NAMALWA (cell line): ENCODE measurements around the gene CA10.

Source experiments
- DNase-seq: peaks from one replicate; pipeline ENCODE4 v3.0.0-alpha.2; 2015; ENCODE audit warnings: low spot score

CA10 gene

DNA sequence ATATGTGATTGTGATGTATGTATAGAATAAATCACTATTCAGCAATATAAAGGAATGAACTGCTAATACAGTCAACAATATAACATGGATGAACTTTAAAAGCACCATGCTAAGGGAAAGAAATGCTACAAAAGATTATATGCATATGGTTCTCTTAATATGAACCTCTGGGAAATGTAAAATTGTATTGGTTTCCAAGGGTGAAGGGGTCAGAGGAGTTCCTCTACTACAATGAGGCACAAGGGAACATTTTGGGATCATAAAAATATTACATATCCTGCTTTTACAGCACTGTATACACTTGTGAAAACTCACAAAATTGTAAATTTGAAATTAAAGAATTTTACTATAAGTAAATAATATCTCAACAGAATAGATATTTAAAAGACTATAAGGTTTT is 111.4 kb downstream of the CA10 start:
- DNase-seq, result no peak

DNA sequence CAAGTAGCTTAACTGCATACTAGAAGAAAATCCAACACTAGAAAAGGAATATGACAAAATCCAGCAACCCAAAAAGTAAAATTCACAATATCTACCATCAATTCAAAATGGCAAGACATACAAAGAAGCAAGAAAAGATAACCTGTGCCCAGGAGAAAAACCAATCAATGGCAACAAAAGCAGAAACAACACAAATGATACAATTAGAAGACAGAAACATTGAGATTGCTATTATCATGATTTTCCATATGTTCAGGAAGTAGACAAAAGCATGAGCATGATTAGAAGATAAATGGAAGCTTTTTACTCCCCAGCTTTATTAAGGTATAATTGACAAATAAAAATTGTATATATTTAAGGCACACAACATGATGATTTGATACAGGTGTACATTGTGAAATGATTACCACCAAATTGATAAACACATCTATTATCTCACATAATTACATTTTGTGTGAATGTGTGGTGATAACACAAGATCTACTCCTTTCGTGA is 117.3 kb downstream of the CA10 start:
- no peak for DNase-seq

DNA sequence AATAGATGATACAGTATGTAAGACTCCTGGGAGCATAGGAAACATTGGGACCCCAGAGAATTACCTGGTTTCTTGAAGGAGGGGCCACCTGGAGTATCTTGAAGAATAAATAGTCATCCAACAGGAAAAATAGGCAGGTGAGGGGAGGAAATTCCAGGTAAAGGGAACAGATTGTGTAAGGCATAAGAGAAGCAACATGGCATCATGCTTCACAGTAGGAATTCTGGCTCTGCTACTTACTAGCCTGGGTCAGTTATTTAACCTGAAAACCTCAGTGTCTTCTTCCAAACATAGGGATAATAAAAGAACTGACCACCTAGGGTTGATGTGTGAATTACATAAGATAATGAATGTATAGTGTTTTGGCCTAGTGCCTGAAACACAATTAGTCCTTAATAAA is 122.1 kb downstream of the CA10 start:
- DNase-seq, result no peak

DNA sequence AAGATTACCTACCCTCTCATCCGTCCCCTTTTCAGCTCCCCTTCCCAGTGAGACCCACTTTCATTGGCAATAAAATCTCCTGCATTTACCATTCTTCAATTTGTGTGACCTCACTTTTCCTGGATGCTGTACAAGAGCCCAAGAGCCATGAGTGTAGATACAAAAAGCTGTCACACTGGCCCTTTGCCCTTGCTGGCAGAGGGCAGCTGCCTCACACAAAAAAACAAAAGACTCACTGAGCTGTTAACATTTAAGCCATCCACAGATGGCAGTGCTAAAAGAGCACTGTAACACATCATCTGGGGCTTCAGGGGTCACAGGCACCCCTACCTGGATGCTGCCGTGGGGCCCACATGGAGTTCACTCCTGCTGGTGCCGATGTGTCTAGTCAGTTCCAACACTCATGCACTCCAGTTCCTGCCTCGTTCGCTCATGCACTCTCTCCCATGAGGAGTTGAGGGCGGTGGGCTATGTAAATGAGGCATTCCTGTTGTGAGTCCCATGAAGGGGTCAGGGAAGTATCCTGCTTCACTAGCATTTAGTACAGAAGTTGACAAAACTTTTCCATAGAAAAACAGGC is 123.1 kb downstream of the CA10 start:
- no peak for DNase-seq

DNA sequence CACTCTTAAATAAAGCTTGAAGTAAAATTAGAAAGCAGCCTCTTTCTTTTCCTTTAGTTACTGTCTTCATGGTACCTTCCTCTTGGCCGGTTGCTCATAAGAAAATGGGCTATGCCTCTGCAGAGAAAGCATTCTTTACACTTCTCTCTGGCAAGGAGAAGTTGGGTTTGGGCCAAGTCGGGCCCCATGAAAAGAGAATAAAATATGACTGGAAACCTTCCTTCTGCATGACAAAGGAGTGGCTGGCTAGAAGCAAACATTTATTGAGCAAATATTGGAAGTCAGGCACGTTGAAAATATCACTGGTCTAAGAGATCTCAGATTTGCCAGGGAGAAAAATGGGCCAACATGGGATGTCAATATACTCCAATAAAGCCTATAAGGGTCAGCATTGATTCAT is 126.1 kb downstream of the CA10 start:
- no peak for DNase-seq

DNA sequence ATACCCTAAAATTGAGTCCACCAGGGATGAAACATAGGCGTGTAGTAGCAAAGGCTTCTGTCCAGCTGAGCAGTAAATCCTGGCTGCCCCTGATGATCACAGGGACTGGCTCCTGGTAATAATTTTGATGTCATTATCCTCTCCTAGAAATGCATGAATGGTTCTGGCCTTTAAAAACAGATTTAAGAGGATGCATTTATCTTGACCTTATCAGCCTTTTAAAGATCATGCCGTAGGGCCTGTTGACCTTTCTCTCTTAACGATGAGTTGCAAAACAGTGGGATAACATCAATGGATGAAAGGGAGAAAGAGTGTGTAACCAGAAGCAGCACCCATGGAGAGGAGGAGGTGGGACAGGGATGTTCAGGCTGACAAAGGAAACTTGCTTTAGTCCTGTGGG is 128.5 kb downstream of the CA10 start:
- no peak for DNase-seq

DNA sequence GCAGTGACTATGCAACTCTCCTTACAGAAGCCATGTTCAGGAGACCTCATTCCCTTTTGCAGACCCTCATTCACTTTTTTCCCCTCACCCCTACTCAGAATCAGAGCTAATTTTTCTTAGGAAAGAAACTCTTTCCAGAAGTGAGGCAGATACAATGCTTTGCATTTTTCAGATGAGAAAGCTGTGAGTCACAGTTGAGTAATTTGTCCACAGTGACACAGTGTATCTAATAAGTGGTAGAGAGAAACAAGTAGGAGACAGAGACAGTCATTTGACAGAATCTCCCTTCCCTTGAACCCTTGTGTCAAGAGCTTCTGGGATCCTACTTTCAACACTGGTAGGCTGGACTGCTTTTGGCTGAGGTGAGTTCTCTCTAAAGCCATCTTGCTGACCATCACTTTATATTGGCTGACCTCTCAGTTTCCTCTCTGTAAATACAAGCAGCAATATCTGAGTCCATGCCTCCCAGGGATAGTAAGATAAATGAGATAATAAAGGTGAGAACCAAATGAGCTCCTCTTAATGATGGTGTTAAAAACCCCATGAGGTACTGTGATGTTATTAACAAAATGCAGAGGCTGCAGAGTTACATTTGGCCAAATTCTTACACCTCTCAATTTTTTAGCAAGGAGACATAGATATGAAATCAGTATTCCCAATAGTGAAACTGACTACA is 130.8 kb downstream of the CA10 start:
- DNase-seq, result no peak

DNA sequence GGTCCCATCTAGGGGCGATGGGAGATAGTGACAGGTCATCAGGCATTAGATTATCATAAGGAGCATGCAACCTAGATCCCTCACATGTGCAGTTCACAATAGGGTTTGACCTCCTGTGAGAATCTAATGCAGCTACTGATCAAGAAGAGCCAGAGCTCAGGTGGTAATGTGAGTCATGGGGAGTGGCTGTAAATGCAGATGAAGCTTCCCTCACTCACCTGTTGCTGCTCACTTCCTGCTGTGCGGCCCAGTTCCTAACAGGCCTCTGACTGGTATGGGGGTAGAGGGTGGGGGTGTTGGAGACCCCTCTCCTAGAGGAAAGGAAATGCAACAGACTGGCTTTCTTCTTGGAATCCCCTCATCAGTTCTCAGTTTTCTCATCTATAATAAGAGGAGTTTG is 131.4 kb downstream of the CA10 start:
- no peak for DNase-seq

DNA sequence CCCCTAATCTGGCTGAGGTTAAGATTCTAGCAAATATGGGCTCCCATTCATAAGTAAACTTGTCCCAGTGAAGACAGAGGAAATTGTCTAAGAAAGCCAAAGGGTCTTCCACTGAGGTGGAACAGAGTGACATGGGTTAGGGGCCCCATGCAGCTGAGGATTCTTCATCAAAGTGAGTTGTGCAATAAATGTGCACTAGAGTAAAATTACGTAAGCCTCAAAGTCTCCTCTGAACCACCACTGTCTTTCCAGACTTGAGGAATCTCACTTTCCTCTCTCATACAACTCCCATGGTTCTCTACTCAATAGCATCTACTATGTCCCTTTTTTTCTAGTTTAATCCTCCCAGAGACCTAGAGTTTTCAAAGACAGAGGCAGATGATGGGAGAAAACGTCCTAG is 132.4 kb downstream of the CA10 start:
- no peak for DNase-seq

DNA sequence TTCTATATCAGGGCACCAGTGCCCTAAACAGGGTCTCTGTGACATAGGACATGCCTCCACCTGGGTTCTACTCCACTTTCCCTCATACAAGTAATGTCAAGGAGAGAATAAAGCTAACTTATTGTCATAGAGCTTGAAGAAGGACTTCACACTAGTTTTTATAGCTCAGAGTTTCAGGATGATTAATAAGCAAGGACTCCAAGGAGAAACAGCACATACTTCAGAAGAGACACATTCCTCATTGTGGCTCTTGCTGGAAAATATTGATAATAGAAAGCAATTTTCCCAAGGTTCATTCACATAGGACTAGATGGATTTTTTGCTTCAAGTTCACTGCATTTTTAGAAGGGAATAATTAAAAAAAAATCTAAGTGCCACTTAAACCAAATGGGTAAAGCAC is 133.3 kb downstream of the CA10 start:
- DNase-seq, result no peak

DNA sequence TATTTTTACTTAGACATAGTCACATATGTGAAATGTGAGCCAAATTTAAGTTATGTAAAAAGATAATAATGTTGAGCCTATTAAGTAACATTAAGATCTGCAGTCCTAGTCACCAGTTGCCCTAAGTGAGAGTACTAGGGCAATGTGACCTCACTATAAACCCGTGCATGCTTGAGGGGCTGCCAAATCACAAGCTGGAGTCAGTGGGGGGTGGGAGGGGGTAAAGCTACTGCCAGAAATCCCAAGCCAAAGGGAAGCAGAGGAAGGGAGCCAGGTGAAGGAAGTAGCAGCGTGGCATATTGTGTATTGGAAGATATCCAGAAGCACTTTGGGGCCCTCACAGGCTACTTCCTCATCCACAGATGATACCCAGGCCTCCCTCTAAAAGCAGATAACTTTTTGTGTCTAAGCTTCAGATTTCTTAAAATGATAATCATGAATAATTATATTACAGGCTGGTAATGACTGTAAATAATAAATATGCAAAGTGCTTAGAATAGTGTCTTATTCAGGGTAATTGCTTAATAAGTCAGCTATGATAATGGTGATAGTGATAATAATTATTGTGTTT is 134.1 kb downstream of the CA10 start:
- no peak for DNase-seq

DNA sequence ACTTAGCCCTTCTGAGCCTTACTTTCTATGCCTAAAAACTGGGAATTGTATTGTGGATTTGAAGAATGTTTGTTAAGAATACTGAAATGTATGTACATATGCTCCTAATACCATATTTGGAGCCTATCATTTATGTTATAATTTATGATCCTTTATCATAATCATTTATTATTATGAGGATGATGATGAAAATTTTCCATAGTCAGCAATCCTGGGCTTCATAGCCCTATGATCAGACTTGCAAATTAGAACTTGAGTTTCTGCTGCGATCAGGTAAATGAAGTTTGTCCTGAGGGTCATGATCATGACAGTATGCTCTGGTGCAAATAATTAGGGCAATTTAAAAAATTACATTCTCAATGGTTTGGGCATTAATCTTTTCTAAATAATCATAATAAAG is 147.4 kb downstream of the CA10 start:
- DNase-seq, result no peak

DNA sequence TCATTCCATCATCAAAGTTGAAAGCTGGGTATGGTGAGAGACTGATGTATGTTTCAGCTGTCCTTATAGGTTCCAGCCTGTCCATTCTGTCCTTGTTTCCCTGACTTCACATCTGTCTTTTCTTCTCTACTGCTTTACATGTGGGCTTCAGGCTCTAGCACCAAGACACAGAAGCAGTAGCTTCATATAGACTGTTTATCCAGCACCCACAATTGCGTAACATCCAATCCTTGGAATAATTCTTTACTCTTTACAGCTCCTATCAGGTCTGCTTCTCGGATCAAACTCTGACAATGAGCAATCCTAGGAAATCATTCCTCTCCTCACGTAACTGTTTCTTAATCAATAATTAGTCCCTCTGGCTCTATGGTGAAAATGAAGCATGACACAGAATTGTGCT is 158.9 kb downstream of the CA10 start:
- DNase-seq, result no peak

DNA sequence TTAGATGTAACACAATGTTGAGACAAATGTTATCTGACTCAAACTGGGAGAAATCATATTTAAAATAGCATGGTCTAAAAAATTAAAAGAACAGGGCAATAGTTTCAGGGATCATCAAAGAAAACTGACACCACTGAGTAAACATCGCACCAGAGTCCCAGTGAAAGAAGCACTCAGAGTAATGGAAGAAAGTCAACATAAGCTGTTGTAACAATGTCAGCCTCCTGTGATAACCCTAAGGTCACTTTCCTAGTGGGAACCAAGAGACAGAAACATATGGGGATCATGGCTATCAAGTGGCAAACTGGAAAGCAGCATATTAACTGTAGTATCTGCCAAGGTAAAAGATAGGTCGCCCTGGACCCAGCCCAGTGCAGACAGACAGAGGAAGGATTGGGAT is 160.8 kb downstream of the CA10 start:
- no peak for DNase-seq

DNA sequence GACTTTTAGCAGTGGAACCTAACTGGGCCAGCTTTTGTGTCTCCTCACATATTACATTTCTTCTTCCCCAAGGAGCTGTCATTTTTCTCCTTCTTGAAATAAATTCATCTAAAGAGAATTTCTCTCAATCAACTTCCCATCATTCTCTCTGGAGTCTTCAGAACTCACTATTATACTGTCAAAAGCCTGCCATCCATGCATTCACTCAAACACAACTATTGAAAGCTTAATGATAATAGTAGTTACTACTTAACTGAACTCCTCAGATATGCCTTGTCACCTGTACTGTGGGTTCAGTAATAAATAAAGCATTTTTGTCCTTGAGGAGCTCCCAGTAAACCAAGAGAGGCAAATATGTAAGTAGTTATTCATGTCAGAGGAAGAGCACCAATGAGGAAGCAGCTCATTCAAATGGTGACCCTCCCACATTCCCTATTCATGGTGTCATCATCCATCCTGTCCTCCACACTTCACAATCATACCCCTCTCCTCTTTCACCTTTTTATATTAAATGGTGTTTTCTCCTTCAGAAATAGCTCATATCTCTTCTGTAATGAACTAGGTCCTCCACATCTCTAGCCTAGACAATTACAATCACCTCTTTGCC is 162.6 kb downstream of the CA10 start:
- DNase-seq, result no peak

DNA sequence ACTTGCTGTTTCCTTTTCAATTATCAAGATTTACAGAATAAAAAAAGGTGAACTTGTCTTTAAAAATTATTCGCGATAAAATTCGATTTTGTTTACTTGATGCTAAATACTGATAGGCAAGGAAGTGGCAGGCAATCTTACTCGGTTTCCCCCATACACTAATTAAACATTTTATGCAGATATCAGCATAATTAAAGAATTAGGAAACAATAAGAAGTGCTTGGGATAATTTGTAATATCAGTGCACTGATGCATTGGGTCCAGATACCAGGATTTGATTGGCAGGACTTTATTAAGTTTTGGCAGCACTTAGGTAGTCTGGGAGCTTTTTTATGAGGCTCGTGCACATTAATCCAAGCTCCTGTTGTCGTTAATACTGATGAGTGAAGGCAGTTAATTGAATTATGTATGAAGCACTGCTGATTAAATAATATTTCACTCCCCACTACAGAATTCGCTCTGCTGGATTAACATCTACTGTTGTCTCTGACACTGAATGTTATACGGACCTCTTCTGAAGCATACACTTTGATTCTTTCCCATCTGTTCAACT is 165.6 kb downstream of the CA10 start:
- DNase-seq, result no peak

DNA sequence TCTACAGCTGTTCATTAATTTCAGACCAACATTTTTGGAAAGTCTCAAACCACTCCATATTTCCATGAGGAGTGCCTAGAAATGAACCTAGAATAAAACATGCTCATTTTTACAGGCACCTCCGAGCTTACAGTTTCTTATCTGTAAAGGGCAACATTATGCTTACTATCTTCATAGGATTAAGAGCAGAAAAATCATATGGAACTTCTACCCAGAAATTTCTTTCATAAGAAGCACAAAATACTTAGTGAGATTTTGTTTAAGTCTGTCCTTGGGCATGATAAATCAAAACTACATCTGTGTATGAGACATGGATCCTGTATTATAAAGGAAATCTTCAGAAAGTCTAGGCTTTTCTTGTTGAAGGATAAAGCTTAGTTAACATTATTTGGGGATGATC is 187.4 kb downstream of the CA10 start:
- DNase-seq, result no peak

DNA sequence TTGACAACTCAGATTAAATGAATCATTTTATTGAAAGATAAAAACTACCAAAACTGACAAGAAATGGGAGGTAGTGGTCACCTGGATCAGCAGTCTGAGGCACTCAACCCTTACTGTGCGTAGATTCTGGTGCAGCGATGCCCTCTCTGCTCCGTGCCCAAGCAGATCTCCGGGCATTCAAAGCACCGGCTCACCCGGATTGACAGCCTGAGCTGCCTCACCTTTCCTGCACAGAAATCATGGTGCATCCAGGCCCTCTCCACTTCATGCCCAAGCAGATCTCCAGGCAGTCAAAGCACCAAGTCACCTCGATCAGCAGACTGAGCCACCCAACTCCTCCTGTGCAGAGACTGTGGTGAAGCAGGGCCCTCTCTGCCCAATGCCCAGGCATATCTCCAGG is 196.8 kb downstream of the CA10 start:
- DNase-seq, result no peak

DNA sequence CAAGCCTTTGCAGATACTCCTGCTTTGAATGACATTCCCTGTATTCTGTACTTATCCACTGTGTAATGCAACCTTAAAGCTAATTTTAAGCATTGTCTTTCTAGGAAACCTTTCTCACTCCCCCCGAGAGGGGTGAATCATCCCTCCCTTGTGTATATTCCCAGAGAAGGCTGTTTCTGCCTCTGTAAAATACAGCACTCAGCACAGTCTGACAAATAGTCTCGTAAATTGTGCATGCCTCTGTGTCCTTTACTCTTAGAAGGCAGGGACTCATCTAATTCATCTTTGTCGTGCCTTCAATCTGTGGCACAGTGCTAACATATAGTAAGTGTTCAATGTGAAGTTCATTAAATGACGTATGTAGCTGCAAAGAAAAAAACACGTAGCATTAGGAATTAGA is 200.7 kb downstream of the CA10 start:
- no peak for DNase-seq

DNA sequence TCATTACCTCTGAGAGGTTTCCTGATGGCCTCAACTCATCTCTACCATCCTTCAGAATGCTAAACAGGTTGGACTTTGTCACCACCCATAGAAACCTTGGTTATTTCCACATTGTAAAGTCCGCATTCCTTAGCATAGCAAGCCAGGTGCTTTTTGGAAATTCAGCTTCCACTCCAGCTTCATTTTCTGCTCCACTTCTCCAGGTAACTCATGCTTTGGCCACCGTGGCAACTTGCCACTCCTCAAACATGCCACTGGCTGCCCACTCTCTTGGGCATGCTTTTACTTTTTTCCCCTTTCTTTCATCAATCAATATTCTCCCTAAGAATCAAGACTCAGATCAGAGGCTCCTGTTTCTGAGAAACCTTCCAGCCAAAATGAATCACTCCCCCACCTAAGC is 203.3 kb downstream of the CA10 start:
- no peak for DNase-seq

DNA sequence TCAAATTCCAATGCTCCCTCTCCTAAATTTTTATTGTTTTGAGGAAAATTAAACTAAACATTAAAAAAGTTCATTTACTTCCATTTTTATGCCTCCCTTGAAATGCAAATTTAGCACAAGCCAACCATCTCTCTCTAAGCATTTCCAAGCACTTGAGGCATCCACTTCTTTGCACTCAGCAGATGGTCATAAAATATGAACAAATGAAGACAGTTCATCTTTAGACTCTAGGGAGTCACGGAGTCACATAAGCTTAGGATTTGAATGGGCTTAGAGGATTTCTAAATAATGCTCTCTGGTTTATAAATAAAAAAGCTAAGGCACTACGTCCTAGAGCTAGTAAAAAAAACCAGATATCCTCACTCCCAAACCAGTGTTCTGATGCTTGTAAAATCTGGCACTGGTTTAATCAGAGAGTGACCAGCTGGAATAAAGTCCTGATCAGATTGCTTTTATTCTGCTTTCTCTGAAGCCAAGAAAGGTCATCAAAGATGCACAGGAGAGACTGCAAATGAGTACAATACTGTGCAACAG is 204.2 kb downstream of the CA10 start:
- DNase-seq, result no peak

DNA sequence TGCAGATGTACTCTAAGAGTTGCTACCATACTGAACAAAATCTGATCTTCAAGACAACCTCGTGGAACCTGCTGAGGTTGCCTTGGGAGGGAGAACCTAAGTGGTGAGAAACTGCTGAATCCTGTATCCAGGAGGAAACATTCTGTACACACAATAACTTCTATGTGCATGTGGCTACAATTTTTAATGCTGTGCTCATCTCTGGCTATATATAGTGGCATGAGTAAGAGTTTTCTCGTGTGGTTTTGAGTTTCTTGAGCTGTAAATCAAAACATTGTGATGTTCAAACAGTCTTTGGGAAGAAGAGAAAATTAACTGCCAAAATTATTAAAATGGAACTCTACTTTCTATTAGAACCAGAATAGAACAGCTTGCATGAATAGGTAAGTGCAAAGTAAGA is 206.8 kb downstream of the CA10 start:
- no peak for DNase-seq

DNA sequence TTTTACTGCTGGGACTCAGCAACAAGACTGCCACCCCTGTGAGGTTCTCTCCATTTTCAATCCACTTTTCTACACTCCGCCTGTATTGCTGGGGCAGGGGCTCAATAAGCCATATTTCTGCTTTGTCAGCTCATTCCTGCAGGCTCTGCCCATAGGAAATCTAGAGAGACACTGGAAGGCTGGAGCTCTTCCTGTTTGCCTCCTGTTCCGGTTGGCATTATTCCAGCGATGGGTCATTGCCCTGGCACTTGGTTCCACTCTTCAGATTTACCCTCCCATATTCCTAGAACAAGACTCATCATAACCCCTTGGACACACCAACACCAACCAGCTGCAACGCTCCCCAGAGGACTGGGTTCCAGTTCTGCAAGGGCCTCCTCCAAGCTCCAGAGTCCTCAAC is 210.4 kb downstream of the CA10 start:
- DNase-seq, result no peak
